Neuron (in vitro differentiated cells): ENCODE results near the gene CD101.

Source experiments
- H2AFZ ChIP-seq: one replicate; pipeline ENCODE4 v1.6.1; 2013; ENCODE audit warnings: low read depth, mild to moderate bottlenecking, inconsistent platforms, low read length, moderate library complexity
- H3K27me3 ChIP-seq: one replicate; pipeline ENCODE4 v1.6.1; 2013; ENCODE audit warnings: low read length; ENCODE audit not compliant: insufficient read depth
- H3K36me3 ChIP-seq: one replicate; pipeline ENCODE4 v1.6.1; 2013; ENCODE audit warnings: low read length; ENCODE audit not compliant: insufficient read depth
- H3K4me1 ChIP-seq: one replicate; pipeline ENCODE4 v1.6.1; 2013; ENCODE audit warnings: low read length; ENCODE audit not compliant: insufficient read depth
- H3K4me3 ChIP-seq: 2 replicates; pipeline ENCODE4 v1.5.1; 2013; ENCODE audit warnings: mild to moderate bottlenecking, low read length, moderate library complexity
- H3K9me3 ChIP-seq: one replicate; pipeline ENCODE4 v1.6.1; 2013; ENCODE audit warnings: low read length

CD101 gene

GRCh38 chr1:117001254-117001927 lies at the start of gene CD101:
Gene CD101 (plus strand): TSS chr1:117001760. CDS start chr1:117001818, 58 bp downstream.
- Histone ChIP-seq H3K4me1 (peaks cover 23% of the 10 kb centered on the region), H3K9me3 (no peaks in the 10 kb centered on the region), H3K36me3 (no peaks in the 10 kb centered on the region), H2AFZ (no peak within 1 kb of the TSS), H3K27me3 (no peaks in the 10 kb centered on the region), H3K4me3 (no peak within 1 kb of the TSS)

- Histone ChIP-seq H3K36me3 (peaks cover 3% of the 10 kb centered on the region), H2AFZ (no peak overlapping the region), H3K27me3 (no peaks in the 10 kb centered on the region), H3K9me3 (no peaks in the 10 kb centered on the region), H3K4me1 (peaks cover 20% of the 10 kb centered on the region), H3K4me3 (no peak overlapping the region)
Measured at GRCh38 chr1:116952738-116953275, 48.8 kb upstream of the CD101 start.

GRCh38 chr1:116954440-116954839 lies 47.1 kb upstream of the CD101 start:
- Histone ChIP-seq H3K36me3 (no peaks in the 10 kb centered on the region), H3K9me3 (no peaks in the 10 kb centered on the region), H3K4me3 (no peak overlapping the region), H2AFZ (no peak overlapping the region), H3K27me3 (no peaks in the 10 kb centered on the region), H3K4me1 (peaks cover 15% of the 10 kb centered on the region)

DNA sequence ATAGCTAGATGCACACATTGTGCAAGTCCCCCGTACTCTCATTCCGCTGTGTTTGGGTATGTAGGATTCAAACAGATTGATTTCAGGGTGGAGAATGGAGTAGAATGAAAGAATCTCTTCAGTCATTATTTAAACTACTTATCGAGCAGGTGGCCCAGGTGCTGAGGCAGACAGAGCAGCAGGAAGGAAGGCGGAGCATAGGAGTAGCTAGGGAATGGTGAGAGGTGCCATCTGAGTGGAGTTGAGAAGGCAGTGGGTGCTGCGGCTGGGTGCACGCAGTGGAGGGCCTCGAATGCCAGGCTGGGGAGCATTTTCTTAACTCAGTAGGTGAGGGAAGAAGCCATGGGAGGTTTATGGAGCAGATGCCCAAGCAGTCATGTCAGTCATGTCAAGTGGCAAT lies 45.2 kb upstream of the CD101 start:
- Histone ChIP-seq H3K9me3 (peaks cover 1% of the 10 kb centered on the region), H3K36me3 (peaks cover 4% of the 10 kb centered on the region), H3K27me3 (no peaks in the 10 kb centered on the region), H3K4me1 (no peaks in the 10 kb centered on the region), H3K4me3 (no peak overlapping the region), H2AFZ (no peak overlapping the region)

DNA sequence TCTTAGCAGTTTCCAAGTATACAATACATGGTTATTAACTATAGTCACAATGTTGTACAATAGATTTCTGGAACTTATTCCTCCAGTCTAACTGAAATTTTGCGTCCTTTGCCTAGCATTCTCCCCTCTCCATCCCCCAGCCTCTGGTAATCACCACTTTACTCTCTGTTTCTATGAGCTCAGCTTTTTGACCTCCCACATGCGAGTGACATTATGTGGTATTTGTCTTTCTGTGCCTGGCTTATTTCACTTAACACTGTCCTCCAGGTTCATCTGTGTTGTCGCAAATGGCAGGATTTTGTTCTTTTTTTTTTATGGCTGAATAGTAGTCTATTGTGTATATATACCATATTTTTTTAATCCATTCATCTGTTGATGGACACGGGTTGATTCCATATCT lies 43.9 kb upstream of the CD101 start:
- Histone ChIP-seq H2AFZ (no peak overlapping the region), H3K27me3 (no peaks in the 10 kb centered on the region), H3K4me3 (no peak overlapping the region), H3K4me1 (no peaks in the 10 kb centered on the region), H3K36me3 (peaks cover 16% of the 10 kb centered on the region), H3K9me3 (peaks cover 1% of the 10 kb centered on the region)

DNA sequence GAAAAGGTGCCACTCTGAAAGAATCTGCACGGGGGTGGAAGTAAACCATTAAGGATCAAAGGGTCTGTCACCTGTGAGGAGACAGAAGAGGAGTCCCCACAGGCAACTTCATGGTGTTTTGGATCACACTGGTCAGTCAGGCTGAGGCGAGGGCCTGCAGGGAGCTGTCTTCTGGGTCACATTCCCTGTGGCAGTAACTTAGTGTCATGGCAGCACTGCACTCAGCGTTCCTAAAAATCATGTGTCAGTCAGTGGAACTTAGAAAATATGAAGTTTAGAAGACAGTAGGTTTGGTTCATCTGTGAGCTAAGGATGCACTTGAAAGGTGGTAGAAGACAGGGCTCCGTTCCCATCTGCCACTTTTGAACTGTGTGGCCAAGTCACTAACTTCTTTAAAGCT lies 43.5 kb upstream of the CD101 start:
- Histone ChIP-seq H3K36me3 (peaks cover 20% of the 10 kb centered on the region), H3K9me3 (peaks cover 1% of the 10 kb centered on the region), H3K4me3 (no peak overlapping the region), H3K27me3 (no peaks in the 10 kb centered on the region), H3K4me1 (no peaks in the 10 kb centered on the region), H2AFZ (no peak overlapping the region)

DNA sequence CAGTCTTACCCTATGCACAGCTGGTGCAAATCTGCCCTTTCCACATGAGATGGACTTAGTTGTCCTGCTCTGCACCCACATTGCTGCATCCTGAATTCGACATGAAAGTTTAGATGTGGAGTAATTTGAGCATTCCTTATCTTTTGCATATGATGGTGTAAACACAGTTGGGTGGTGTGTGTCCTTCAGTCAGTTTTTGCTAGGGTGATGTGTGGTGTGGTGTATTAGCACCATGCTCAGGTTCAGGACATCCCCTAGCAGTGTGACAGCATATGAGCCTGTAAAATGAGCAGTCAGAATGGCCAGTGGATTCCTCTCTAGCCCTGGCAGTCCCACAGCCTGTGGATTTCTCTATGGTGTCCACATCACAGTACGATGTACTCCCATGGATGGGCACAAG lies 42.6 kb upstream of the CD101 start:
- peaks cover 1% of the 10 kb centered on the region for H3K9me3 ChIP-seq
- no peaks in the 10 kb centered on the region for H3K27me3 ChIP-seq
- H2AFZ ChIP-seq, result no peak overlapping the region
- H3K36me3 ChIP-seq, result peaks cover 23% of the 10 kb centered on the region
- no peak overlapping the region for H3K4me3 ChIP-seq
- H3K4me1 ChIP-seq, result no peaks in the 10 kb centered on the region

GRCh38 chr1:116961606-116962005 lies 40.0 kb upstream of the CD101 start:
- Histone ChIP-seq H2AFZ (no peak overlapping the region), H3K4me3 (no peak overlapping the region), H3K36me3 (peaks cover 35% of the 10 kb centered on the region)

GRCh38 chr1:116962987-116963639 lies 38.4 kb upstream of the CD101 start:
- Histone ChIP-seq H3K4me3 (no peak overlapping the region), H3K4me1 (no peaks in the 10 kb centered on the region), H3K9me3 (peaks cover 1% of the 10 kb centered on the region), H3K27me3 (no peaks in the 10 kb centered on the region), H3K36me3 (peaks cover 46% of the 10 kb centered on the region), H2AFZ (no peak overlapping the region)

More at GRCh38 chr1:116961606-116962005, 40.0 kb upstream of the CD101 start:
- Histone ChIP-seq H3K4me1 (no peaks in the 10 kb centered on the region), H3K9me3 (peaks cover 1% of the 10 kb centered on the region), H3K27me3 (no peaks in the 10 kb centered on the region)

DNA sequence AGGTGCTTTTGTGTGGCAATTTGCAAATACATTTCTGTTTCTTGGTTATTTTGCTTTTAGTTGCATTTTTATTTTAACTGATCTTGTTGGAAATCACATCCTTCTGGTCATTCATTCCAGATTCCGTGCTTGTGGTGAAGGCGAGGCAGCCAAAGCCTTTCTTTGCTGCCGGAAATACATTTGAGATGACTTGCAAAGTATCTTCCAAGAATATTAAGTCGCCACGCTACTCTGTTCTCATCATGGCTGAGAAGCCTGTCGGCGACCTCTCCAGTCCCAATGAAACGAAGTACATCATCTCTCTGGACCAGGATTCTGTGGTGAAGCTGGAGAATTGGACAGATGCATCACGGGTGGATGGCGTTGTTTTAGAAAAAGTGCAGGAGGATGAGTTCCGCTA lies 34.8 kb upstream of the CD101 start:
- H3K36me3 ChIP-seq, result peaks cover 38% of the 10 kb centered on the region
- H3K27me3 ChIP-seq, result no peaks in the 10 kb centered on the region
- H2AFZ ChIP-seq, result no peak overlapping the region
- no peak overlapping the region for H3K4me3 ChIP-seq
- H3K4me1 ChIP-seq, result peaks cover 9% of the 10 kb centered on the region
- no peaks in the 10 kb centered on the region for H3K9me3 ChIP-seq

DNA sequence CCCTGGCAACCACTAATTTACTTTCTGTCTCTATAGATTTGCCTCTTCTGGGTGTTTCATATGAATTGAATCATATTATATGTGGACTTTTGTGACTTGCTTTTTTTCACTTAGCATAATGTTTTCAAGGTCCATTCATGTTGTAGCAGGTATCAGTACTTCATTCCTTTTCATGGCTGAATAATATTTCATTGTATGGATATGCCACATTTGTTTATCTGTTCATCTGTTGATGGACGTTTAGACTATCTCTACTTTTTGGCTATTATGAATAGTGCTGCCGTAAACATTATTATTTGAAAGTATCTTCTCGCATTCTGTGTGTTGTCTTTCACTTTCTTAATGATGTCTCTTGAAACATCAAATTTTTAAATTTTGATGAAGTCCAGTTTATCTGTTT lies 32.8 kb upstream of the CD101 start:
- no peak overlapping the region for H2AFZ ChIP-seq
- peaks cover 23% of the 10 kb centered on the region for H3K36me3 ChIP-seq
- H3K27me3 ChIP-seq, result no peaks in the 10 kb centered on the region
- peaks cover 2% of the 10 kb centered on the region for H3K9me3 ChIP-seq
- H3K4me3 ChIP-seq, result no peak overlapping the region
- H3K4me1 ChIP-seq, result peaks cover 12% of the 10 kb centered on the region

DNA sequence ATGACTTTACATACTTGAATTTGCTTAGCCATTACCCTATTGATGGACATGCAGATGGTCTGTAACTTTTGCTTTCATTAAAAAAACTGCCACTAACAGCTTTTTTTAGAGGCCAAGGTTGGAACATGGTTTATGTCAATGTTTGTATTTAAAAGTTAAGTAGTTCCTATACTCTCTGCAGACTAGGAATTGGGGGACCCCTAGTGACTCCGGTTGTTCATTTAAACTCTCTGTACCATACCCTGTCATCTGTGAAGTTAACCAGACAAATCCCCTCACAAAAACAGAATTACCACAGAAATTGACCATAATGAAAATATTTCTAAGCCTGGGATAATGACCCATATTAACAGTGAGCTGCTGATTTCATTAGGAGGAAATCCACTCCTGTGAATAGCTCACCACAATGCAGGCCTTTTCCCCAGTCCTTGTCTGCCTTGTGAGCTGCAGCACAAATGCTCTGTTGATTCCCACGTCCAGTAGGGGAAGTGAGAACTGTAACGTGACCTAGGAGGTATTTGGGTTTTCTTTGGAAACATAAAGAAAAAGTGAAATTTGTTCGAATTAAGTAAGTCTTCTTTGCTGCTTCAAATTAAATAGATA lies 30.2 kb upstream of the CD101 start:
- Histone ChIP-seq H3K4me3 (no peak overlapping the region), H2AFZ (no peak overlapping the region), H3K9me3 (peaks cover 14% of the 10 kb centered on the region), H3K4me1 (peaks cover 12% of the 10 kb centered on the region), H3K36me3 (peaks cover 22% of the 10 kb centered on the region), H3K27me3 (no peaks in the 10 kb centered on the region)

- H3K4me1 ChIP-seq, result peaks cover 12% of the 10 kb centered on the region
- H2AFZ ChIP-seq, result no peak overlapping the region
- H3K27me3 ChIP-seq, result no peaks in the 10 kb centered on the region
- H3K9me3 ChIP-seq, result peaks cover 14% of the 10 kb centered on the region
- no peak overlapping the region for H3K4me3 ChIP-seq
- H3K36me3 ChIP-seq, result peaks cover 17% of the 10 kb centered on the region
Measured at GRCh38 chr1:116971965-116972673, 29.4 kb upstream of the CD101 start.
